ENCODE measurements around the gene DRAP1.

The DRAP1 gene

DNA sequence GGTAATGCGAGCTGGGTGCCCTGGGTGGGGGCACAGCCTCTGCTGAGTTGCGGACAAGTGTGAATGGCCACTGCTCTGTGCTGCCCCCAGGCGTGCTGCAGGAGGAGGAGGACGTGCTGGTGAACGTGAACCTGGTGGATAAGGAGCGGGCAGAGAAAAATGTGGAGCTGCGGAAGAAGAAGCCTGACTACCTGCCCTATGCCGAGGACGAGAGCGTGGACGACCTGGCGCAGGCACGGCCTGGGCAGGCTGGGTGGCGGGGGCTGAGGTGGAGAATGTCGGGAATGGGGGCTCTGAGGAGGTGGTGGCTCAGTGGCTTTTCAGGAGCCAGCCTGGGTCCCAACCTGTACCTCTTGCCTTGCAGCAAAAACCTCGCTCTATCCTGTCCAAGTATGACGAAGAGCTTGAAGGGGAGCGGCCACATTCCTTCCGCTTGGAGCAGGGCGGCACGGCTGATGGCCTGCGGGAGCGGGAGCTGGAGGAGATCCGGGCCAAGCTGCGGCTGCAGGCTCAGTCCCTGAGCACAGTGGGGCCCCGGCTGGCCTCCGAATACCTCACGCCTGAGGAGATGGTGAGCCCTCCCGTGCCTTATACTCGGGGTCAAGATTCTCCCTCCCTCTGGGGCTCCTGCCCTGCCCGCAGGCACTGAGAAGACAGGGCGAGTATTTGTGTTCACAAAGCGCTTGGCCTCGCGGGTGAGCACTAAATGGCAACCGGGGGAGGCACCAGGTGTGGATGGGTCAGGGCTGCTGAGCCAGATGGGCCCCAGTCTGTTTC lies 46.9 kb downstream of the DRAP1 start:
- DNase-seq: no peak

DNA sequence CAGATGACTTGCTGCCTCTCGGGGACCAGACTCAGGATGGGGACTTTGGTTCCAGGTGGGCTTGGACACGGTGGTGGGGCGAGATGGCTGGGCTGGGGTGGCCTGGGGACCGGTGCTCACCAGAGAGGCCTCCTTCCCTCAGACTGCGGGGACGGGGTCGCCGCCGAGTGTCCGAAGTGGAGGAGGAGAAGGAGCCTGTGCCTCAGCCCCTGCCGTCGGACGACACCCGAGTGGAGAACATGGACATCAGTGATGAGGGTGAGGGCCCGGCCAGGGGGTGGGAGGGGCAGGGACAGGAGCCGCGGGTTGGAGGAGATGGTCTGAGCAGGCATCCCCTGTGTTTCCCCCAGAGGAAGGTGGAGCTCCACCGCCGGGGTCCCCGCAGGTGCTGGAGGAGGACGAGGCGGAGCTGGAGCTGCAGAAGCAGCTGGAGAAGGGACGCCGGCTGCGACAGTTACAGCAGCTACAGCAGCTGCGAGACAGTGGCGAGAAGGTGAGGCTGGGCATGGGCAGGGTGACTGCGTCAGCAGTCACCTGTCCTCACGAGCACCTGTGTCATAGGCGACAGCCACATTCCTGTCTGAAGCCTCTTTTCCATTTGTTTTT lies 48.2 kb downstream of the DRAP1 start:
- DNase-seq: no peak

DNA sequence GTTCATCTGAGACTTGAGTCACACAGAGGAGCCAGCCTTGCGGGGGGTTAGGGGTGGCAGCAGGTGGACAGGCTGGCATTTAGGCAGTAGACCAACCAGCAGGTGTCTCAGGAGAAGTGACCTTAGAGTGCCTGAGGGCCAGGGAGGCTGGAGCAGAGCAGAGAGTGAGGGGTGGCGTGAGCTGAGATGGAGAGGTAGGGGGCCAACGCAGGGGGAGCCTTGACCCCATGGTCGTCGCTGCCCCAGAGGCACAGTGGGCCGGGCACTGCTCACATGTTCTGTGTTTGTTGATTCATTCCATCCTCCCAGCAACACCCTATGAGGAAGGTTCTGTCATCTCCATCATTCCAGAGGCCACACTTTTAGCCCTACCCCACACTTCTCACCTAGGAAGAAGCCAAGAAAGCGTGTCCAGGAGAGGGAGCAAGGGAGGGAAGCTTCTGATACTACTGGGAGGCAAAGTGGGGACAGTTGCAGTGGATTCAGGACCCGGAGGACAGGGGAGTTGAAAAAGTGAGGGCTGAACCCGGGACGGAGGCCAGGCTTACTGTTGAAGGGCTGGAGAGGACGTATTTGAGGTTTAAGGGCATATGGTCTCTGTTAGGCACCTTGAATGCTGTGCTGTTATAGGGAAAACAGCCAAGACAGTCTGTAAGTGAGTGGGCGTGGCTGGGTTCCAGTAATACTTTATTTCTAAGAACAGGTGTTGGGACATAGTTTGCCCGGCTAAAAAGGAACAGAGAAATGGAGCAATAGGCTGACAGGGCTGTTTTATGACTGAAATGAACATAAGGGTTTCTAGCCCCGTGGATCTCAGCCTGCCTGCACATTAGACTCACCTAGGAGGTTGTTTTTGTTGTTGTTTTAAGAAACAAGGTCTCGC lies 49.6 kb downstream of the DRAP1 start:
- DNase-seq: no peak

Data from stimulated activated CD4-positive, alpha-beta T cell treated with anti-CD3 and anti-CD28 coated beads, Interleukin-4, amount 100 ng/mL, for 24 hours (primary cell).